GM18520 (cell line): Measurements from ENCODE around the gene SLMAP.

Source experiments
- ATAC-seq: cut with Tn5 transposase; IDR thresholded peaks from one replicate; pipeline ENCODE4 v1.9.1; 2021; ENCODE audit not compliant: unreplicated experiment

The SLMAP gene

DNA sequence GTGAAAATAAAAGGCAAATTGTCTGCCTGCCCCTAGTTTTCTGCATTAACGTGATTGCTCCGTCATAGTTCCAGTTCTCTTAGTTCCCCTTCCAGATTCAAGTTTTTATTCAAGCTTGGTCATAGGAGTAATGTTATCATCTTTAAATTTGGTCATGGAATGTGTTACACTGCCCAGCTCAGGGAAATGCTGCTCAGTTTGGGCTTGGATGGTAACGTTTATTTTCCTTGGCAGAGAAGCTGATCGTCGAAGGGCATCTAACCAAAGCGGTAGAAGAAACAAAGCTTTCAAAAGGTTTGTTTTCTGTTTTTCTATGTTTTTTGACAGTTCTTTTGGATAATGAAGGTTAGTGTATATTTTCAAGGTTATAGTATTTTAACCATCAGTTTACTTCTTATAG, 133.7 kb downstream of the SLMAP start:
- no peak for ATAC-seq

DNA sequence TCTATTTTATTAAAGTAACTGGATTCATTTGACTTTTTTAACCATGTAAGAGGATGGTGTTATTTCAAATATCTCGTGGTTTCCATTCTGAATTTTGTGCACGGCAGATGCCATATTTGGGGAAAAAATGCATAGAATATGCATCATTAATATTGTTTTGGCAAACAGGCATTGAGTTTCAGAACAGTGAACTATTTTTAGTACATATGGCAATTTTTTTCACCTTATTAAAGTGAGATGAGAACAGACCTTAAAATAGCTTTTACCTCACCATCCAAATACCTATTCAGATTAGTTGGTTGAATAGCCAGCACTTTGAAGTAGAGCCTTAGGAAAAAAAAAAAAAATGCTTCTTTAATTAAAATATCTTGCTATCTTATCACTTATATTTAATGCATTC, 134.8 kb downstream of the SLMAP start:
- ATAC-seq = no peak

GRCh38 chr3:57892423-57892822, 136.3 kb downstream of the SLMAP start:
- ATAC-seq = no peak

DNA sequence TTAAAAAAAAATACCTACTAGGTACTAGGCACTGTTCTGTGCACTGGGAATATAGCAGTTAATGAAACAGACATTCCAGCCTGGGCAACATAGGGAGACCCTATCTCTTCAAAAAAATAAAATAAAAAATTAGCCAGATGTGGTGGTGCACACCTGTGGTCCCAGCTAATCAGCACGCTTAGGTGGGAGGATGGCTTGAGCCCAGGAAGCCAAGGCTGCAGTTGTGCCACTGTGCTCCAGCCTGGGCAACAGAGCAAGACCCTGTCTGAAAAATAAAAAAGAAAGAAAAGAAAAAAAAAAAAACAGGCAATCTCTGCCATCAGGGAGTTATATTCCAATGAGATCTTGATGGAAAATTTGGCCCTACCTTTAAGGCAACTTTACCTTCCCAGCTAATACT, 137.0 kb downstream of the SLMAP start:
- ATAC-seq = no peak

GRCh38 chr3:57893668-57894067, 137.6 kb downstream of the SLMAP start:
- ATAC-seq = no peak

DNA sequence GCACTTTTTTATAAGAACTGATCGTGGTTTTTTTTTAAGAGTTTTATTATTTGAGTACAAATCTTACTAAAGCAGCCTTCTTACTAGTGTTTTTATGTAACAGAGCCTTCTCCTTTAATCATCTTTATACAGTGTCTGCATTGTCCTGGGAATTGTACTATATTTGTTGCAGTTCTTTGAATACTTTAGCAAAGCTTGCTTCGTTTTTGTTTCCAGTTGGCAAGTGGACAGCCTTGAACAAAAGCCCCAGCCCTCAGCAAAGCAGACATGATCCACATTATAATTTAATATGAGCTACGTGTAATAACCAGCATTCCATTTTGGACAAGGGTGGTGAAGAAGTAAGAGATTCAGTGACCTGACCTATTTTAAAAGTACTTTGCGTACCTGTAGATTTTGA, 139.9 kb downstream of the SLMAP start:
- no peak for ATAC-seq

- no peak for ATAC-seq
Measured at GRCh38 chr3:57896691-57897090, 140.6 kb downstream of the SLMAP start.

- no peak for ATAC-seq
Measured at GRCh38 chr3:57900786-57901185, 144.7 kb downstream of the SLMAP start.

GRCh38 chr3:57903124-57903890, 147.2 kb downstream of the SLMAP start:
- no peak for ATAC-seq

DNA sequence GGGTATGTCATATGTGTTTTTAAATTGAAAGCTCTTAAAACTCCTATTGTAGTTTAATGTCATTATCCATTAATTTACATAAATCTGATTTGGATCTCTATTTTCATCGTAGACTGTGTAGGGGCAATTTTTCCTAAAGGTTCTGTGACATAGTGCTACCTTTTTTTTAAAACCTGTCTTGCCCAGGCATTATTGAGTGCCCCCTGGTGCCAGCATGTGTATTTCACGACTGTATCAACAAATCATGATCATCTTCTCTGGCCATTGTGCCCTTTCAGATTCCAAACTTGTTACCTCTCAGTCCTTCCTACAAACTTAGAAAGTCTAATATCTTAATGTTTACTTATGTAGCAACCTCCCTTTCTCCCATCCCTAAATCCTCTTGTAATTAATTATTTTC, 154.9 kb downstream of the SLMAP start:
- no peak for ATAC-seq

DNA sequence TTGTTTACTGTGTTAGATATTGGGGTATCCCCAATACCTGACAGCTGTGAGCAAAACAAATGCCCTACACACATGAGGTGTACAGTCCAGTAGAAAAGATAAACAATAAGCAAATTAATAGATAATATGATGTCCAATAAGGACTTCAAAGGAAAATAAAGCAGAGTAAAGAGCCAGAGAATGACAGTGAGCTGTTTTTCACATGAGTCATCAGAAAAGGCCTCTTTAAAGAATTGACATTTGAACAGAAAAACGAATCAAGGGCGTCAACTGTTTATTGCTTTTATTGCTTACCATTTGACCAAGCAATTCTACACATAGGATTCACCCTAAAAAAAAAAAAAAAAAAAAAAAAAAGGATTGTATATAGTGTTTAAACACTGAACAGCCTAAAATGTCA, 155.5 kb downstream of the SLMAP start:
- no peak for ATAC-seq

GRCh38 chr3:57917601-57918000, 161.5 kb downstream of the SLMAP start:
- ATAC-seq = no peak

DNA sequence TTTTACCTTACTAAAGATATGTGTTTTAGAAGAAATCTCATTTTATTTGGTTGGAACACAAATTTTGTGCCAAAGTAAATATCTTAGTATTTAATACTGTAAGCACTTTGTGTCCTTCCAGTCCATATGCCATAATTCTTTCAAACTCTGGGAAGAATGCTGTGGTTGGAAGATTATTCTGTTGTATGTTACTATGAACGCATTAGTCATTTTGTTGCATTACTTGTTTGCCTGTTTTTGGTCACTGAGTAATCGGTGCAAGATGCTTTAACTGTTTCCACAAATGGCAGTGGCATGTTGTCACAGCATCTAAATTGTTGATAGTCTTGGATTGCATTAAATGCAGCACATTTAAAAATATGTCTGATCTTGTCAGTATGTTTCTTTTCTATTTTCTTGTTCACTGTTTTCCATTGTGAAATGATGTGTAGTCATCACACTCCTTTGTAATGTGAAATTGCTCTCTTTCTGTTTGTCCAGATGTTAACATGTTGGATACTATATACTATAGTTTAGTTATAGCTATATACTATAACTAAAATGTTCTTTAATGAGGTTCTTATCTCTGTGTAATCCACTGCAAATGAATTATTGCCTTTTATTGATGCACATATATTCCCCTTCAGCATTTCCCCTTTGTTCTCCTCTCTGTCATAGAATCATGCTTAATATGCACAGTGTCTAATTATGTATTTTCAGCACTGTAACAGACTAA, 162.2 kb downstream of the SLMAP start:
- no peak for ATAC-seq

- ATAC-seq = no peak
Measured at GRCh38 chr3:57919987-57920386, 163.9 kb downstream of the SLMAP start.

DNA sequence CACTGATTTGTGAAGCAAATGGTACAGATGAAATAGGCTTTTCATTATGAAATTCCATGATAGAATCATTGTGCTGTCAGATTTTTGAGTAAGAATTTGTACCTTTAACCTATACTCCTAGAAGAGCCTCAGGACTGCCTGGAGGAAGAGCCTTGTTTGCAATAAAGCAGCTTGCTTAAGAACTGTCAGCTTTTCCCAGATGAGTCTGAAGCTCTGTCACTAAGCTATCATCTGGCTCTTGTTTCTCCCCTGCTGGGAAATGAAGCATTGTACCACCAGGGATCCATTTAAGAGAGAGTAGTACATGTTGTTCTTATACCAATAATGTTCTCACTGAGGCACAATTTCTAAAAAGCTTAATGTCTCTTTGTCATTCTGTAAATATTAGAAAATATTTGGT, 167.0 kb downstream of the SLMAP start:
- ATAC-seq = no peak

DNA sequence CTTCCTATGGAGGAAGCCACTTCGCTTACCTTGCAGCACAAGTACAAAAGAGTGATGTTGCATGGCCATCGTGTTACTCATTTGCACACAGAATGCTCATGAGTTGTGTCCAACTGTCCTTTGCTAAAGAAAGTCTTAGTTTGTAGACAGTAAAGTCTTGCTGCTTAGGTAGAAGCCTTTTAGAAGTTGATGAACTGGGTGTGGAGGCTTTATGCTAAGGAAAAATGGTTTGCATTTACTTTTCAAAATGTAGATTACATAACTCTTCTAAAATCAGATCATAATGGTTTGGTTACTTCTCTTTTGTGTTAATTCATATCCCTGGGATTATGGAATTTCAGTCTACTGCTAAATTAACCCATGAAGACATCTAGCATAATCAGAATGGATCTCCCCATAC, 167.6 kb downstream of the SLMAP start:
- no peak for ATAC-seq

- ATAC-seq = no peak
Measured at GRCh38 chr3:57927166-57927565, 171.1 kb downstream of the SLMAP start.

- ATAC-seq = no peak
Measured at GRCh38 chr3:57927916-57928315, 171.8 kb downstream of the SLMAP start.

- no peak for ATAC-seq
Measured at GRCh38 chr3:57928511-57928910, 172.4 kb downstream of the SLMAP start.

GRCh38 chr3:57929988-57930387, 173.9 kb downstream of the SLMAP start:
- no peak for ATAC-seq

DNA sequence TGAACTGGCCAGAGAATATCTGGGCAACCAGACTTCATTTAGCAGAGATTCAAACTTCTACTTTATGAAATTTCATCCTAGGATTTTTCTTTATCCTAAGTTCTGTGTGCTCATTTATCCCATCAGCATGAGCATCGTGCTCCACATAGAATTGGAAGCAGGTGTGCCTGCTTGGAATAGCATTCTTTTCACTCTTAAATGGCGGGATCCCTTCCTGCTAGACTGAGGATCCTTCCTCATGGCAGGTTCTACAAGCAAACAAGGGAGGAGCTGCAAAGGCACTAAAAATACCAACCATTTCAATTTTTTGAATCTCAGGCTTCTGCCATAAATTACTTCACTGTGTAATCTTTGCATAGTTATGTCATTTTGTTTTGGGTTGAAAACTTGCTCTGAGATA, 177.5 kb downstream of the SLMAP start:
- ATAC-seq = no peak

- ATAC-seq = no peak
Measured at GRCh38 chr3:57934373-57934772, 178.3 kb downstream of the SLMAP start.

- ATAC-seq = no peak
Measured at GRCh38 chr3:57935539-57935938, 179.4 kb downstream of the SLMAP start.
